Progenitor cell of endocrine pancreas (in vitro differentiated cells): ENCODE data around the gene BCKDK. TPM values are rescaled to one million over a fixed set of nuclear protein-coding genes. Genes with fewer than 3 reads are reported as not detected.
"Not testable (repeated sequence)": the region's sequence is repeated elsewhere in the genome, so short reads cannot be mapped to it uniquely, and the experiment has no call there.

Experiments
- DNase-seq: peaks from one replicate; pipeline ENCODE4 v3.0.0; 2021; ENCODE audit warnings: low spot score; ENCODE audit not compliant: unreplicated experiment
- H3K27ac Mint-ChIP-seq: 2 replicates; pipeline ENCODE4 v1.8.0; 2021; ENCODE audit warnings: mild to moderate bottlenecking, moderate library complexity, mixed read lengths
- H3K27me3 Mint-ChIP-seq: 2 replicates; pipeline ENCODE4 v1.8.0; 2021; ENCODE audit warnings: mixed read lengths
- H3K36me3 Mint-ChIP-seq: 2 replicates; pipeline ENCODE4 v1.8.0; 2022; ENCODE audit warnings: mixed read lengths; ENCODE audit not compliant: insufficient read depth
- H3K4me1 Mint-ChIP-seq: 2 replicates; pipeline ENCODE4 v1.8.0; 2021; ENCODE audit warnings: low read depth, mixed read lengths
- H3K4me3 Mint-ChIP-seq: 2 replicates; pipeline ENCODE4 v1.8.0; 2021; ENCODE audit warnings: low read depth, mild to moderate bottlenecking, moderate library complexity, mixed read lengths
- H3K9me3 Mint-ChIP-seq: 2 replicates; pipeline ENCODE4 v1.8.0; 2021; ENCODE audit warnings: low read depth, mixed read lengths
- total RNA-seq: library from RNA; stranded (reverse); gene quantifications from 2 replicates; pipeline ENCODE4 v1.2.1, GENCODE V29; 2021
- TF ChIP-seq, protein P1 (sequence below): fragments of 200-600 bp; sonication (generic); IDR thresholded peaks from one replicate; pipeline ENCODE4 v1.5.0; 2021; ENCODE audit warnings: antibody characterized with exemption, mild to moderate bottlenecking; ENCODE audit not compliant: unreplicated experiment

Gene BCKDK
- total RNA-seq, 1 donor from 2014 or later, result 41.7 TPM

DNA sequence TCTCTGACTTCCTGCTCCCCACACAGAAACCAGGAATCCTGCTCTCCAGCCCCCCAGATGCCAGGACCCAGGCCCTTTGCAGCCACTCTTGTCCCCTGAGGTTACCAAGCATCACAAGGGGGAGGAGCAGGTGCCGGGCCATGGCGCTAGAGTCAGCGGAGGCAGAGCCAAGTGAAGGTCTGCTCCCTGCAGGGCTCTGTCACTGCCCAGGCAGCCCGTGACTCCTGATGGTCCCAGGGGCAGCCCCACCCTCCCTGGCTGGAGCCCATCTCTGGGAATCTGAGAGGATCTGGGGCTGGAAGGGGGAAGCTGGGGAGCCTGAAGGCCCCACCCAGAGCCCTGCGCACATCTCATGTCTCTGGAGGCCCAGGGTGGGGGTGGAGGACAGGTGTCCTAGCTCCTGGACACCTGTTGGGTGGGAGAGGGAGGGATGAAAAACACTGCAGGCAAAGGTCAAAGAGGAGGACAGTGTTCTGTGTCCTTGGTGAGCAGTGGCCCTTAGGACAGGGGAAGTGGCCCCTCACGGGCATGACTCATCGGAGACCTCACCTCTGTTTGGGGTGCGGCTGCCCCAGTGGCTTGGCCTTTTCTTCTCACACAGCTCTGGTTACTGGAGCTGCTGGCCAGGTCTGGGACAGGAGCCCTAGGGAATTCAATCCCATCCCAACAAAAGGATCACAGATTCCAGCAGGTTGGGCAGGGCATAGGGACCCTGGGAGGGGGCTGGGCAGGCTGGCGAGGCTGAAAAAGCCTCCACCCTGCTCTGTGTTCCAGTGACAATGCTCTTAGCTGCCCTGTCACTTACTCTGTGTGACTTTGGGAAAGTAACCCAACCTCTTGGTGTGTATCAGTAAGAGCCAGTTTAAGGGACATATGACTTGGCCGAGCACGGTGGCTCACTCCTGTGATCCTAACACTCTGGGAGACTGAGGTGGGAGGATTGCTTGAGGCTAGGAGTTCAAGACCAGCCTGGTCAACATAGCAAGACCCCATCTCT lies 42.0 kb downstream of the BCKDK start, which contains the start of gene PRSS36:
TSS of gene PRSS36 (minus strand) at position 173 of the 997 bp plus-strand sequence. CDS start at position 142, 31 bp downstream.
- Mint-ChIP-seq H3K4me1 (no peaks in the 10 kb centered on the region), H3K36me3 (no peaks in the 10 kb centered on the region), H3K27me3 (peaks cover 39% of the 10 kb centered on the region), H3K27ac (no peak within 1 kb of the TSS), H3K9me3 (no peaks in the 10 kb centered on the region), H3K4me3 (no peak within 1 kb of the TSS)
- DNase-seq, result no peak
- TF ChIP-seq, protein P1, sequence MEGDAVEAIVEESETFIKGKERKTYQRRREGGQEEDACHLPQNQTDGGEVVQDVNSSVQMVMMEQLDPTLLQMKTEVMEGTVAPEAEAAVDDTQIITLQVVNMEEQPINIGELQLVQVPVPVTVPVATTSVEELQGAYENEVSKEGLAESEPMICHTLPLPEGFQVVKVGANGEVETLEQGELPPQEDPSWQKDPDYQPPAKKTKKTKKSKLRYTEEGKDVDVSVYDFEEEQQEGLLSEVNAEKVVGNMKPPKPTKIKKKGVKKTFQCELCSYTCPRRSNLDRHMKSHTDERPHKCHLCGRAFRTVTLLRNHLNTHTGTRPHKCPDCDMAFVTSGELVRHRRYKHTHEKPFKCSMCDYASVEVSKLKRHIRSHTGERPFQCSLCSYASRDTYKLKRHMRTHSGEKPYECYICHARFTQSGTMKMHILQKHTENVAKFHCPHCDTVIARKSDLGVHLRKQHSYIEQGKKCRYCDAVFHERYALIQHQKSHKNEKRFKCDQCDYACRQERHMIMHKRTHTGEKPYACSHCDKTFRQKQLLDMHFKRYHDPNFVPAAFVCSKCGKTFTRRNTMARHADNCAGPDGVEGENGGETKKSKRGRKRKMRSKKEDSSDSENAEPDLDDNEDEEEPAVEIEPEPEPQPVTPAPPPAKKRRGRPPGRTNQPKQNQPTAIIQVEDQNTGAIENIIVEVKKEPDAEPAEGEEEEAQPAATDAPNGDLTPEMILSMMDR, result no peak

GRCh38 chr16:31150976-31151375 lies 42.8 kb downstream of the BCKDK start:
- not testable (repeated sequence) for H3K36me3 Mint-ChIP-seq, H3K4me1 Mint-ChIP-seq, DNase-seq, H3K4me3 Mint-ChIP-seq, H3K27ac Mint-ChIP-seq, H3K9me3 Mint-ChIP-seq
- peaks cover 33% of the 10 kb centered on the region for H3K27me3 Mint-ChIP-seq

- H3K4me1 Mint-ChIP-seq, result peaks cover 2% of the 10 kb centered on the region
- no peaks in the 10 kb centered on the region for H3K36me3 Mint-ChIP-seq
- no peak overlapping the region for H3K4me3 Mint-ChIP-seq
- H3K27ac Mint-ChIP-seq, result no peak overlapping the region
- TF ChIP-seq, protein P1, result no peak
- peaks cover 8% of the 10 kb centered on the region for H3K27me3 Mint-ChIP-seq
- no peak for DNase-seq
- H3K9me3 Mint-ChIP-seq, result no peaks in the 10 kb centered on the region
These were observed 49.0 kb downstream of the BCKDK start for GRCh38 chr16:31157136-31157535.

Other genes with a start within 250 kb of the BCKDK start
- gene BCL7C, start 214.3 kb upstream of the BCKDK start, total RNA-seq, result 33.2 and 34.2 TPM in 2 replicates
- gene CTF1, start 211.8 kb upstream of the BCKDK start, total RNA-seq, result 4.5 and 5.1 TPM in 2 replicates
- gene FBXL19, start 184.8 kb upstream of the BCKDK start, total RNA-seq, result 65.6 and 66.8 TPM in 2 replicates
- 19.1 and 19.5 TPM in 2 replicates for gene ORAI3, start 159.3 kb upstream of the BCKDK start, total RNA-seq
- 25.4 and 27.7 TPM in 2 replicates for gene SETD1A, start 150.6 kb upstream of the BCKDK start, total RNA-seq
- 4.6 and 5.5 TPM in 2 replicates for gene HSD3B7, start 123.2 kb upstream of the BCKDK start, total RNA-seq
- 1.0 and 1.6 TPM in 2 replicates for gene STX1B, start 97.7 kb upstream of the BCKDK start, total RNA-seq
- gene STX4, start 74.8 kb upstream of the BCKDK start, total RNA-seq, result 49.4 and 50.3 TPM in 2 replicates
- gene ZNF668, start 34.1 kb upstream of the BCKDK start, total RNA-seq, result 14.3 and 17.5 TPM in 2 replicates
- gene ZNF646, start 34.0 kb upstream of the BCKDK start, total RNA-seq, result 28.5 and 32.6 TPM in 2 replicates
- 2.3 and 2.9 TPM in 2 replicates for gene PRSS53, start 19.4 kb upstream of the BCKDK start, total RNA-seq
- 51.0 and 54.8 TPM in 2 replicates for gene VKORC1, start 13.6 kb upstream of the BCKDK start, total RNA-seq
- gene KAT8, start 9.3 kb downstream of the BCKDK start, total RNA-seq, result 72.4 and 76.1 TPM in 2 replicates
- 107 and 111 TPM in 2 replicates for gene PRSS8, start 27.3 kb downstream of the BCKDK start, total RNA-seq
- gene PRSS36, start 41.7 kb downstream of the BCKDK start, total RNA-seq, result 0.65 and 0.69 TPM in 2 replicates
- 739 TPM in 2 replicates for gene FUS, start 71.8 kb downstream of the BCKDK start, total RNA-seq
- gene PYCARD, start 94.4 kb downstream of the BCKDK start, total RNA-seq, result 4.6 and 5.4 TPM in 2 replicates
- gene TRIM72, start 105.7 kb downstream of the BCKDK start, total RNA-seq, result 0.14 TPM in 1 of 2 replicates, not detected in the other
- not detected in 2 replicates for gene PYDC1, start 108.7 kb downstream of the BCKDK start, total RNA-seq
- gene ITGAM, start 151.6 kb downstream of the BCKDK start, total RNA-seq, result not detected in 2 replicates
- gene ITGAX, start 246.8 kb downstream of the BCKDK start, total RNA-seq, result not detected in 2 replicates